Measurements from ENCODE around the gene AMZ1. TPM values are rescaled to one million over a fixed set of nuclear protein-coding genes. Genes with fewer than 3 reads are reported as not detected.

Gene AMZ1
- total RNA-seq, 2 experiments from 2014 or later = 0.11 to 0.14 TPM

DNA sequence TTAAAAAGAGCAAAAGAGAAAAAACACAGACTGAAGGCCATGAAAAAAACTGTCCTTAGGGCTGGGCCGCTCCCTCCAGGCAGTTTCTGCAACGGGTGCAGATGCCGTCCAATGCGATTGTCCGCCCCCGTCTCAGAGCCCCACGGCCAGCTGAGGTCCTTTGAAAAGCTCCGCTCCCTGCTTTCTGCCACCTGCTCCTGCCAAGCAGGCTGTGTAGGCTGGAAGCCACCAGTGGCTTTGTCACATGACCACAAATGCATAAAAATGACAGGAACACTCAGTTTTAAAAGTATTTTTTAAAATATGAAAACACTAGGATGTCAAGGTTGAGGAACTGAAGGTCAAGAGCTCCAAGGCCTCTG, 71.7 kb downstream of the AMZ1 start:
- intact Hi-C loops (cut with micrococcal nuclease) = no loop called here
- ATAC-seq (no peak), DNase-seq (no peak)
- Mint-ChIP-seq H3K27ac (no peak overlapping the region), H3K4me3 (no peak overlapping the region), H3K9me3 (peaks cover 3% of the 10 kb centered on the region), H3K4me1 (ENCODE audit: low read depth) (peaks cover 43% of the 10 kb centered on the region), H3K27me3 (no peaks in the 10 kb centered on the region), H3K36me3 (ENCODE audit: low read depth) (peaks cover 26% of the 10 kb centered on the region)
- POLR2A ChIA-PET = no interaction called here
- TF ChIP-seq CTCF (IDR thresholded peaks at IDR 0.05) = no peak
- CTCF ChIA-PET = interaction anchor here (1.6 to 4.1 kb wide), 5 partner anchors 8 to 105 kb away, joined by 4 to 21 read pairs (median 8); no protein-coding TSS in a partner anchor

GRCh38 chr7:2760098-2760889, 72.3 kb downstream of the AMZ1 start:
- Mint-ChIP-seq H3K9me3 (peaks cover 3% of the 10 kb centered on the region), H3K27me3 (no peaks in the 10 kb centered on the region), H3K4me1 (ENCODE audit: low read depth) (peaks cover 43% of the 10 kb centered on the region), H3K27ac (peak overlapping the region; percentile 51), H3K36me3 (ENCODE audit: low read depth) (peaks cover 23% of the 10 kb centered on the region), H3K4me3 (no peak overlapping the region)
- peak; percentile 4 for ATAC-seq
- ChIA-PET CTCF (interaction anchor here (1.0 to 4.1 kb wide), 12 partner anchors 9 to 105 kb away, joined by 3 to 21 read pairs (median 4); partner anchors contain the start of gene GNA12), POLR2A (interaction anchor here (1.1 kb wide), 2 partner anchors 26 to 41 kb away, joined by 3 read pairs; no protein-coding TSS in a partner anchor)
- intact Hi-C loops (cut with micrococcal nuclease) = no loop called here
- DNase-seq = peak; percentile 56
- peak; percentile 33 for TF ChIP-seq CTCF (IDR thresholded peaks at IDR 0.05)

GRCh38 chr7:2761131-2761624, 73.2 kb downstream of the AMZ1 start:
- Mint-ChIP-seq H3K36me3 (ENCODE audit: low read depth) (peaks cover 17% of the 10 kb centered on the region), H3K27ac (no peak overlapping the region), H3K9me3 (peaks cover 3% of the 10 kb centered on the region), H3K4me1 (ENCODE audit: low read depth) (peaks cover 47% of the 10 kb centered on the region), H3K4me3 (no peak overlapping the region), H3K27me3 (no peaks in the 10 kb centered on the region)
- intact Hi-C loops (cut with micrococcal nuclease) = no loop called here
- TF ChIP-seq CTCF (IDR thresholded peaks at IDR 0.05) = no peak
- no peak for DNase-seq
- POLR2A ChIA-PET = interaction anchor here (0.6 to 1.1 kb wide), 3 partner anchors 10 to 42 kb away, joined by 3 read pairs; no protein-coding TSS in a partner anchor
- CTCF ChIA-PET = interaction anchor here (0.7 to 4.1 kb wide), 13 partner anchors 9 to 104 kb away, joined by 3 to 21 read pairs (median 3); partner anchors contain the start of gene GNA12
- ATAC-seq = no peak

- peaks cover 12% of the 10 kb centered on the region for H3K36me3 Mint-ChIP-seq (ENCODE audit: low read depth)
- POLR2A ChIA-PET = no interaction called here
- no peak overlapping the region for H3K27ac Mint-ChIP-seq
- CTCF ChIA-PET = interaction anchor here (1.2 to 3.1 kb wide), 3 partner anchors 8 to 63 kb away, joined by 3 to 17 read pairs (median 8); no protein-coding TSS in a partner anchor
- H3K4me3 Mint-ChIP-seq = no peak overlapping the region
- no peaks in the 10 kb centered on the region for H3K27me3 Mint-ChIP-seq
- ATAC-seq (no peak), DNase-seq (no peak)
- TF ChIP-seq CTCF (IDR thresholded peaks at IDR 0.05) = no peak
- intact Hi-C loops (cut with micrococcal nuclease) = no loop called here
- H3K4me1 Mint-ChIP-seq (ENCODE audit: low read depth) = peaks cover 41% of the 10 kb centered on the region
- peaks cover 3% of the 10 kb centered on the region for H3K9me3 Mint-ChIP-seq
Measured at GRCh38 chr7:2761801-2762497, 73.9 kb downstream of the AMZ1 start.
